ENCODE measurements around the gene ATXN1.

ATXN1 gene

GRCh38 chr6:16474772-16475493 is 286.3 kb downstream of the ATXN1 start:
- no peak overlapping the region for H3K4me3 ChIP-seq (ENCODE audit: insufficient read depth, low read length, poor library complexity, severe bottlenecking)
- H4K20me1 ChIP-seq (ENCODE audit: low read depth, low read length) = no peaks in the 10 kb centered on the region
- no peaks in the 10 kb centered on the region for H3K9me2 ChIP-seq (replicated peaks; ENCODE audit: insufficient read depth, low read length)
- H3K79me2 ChIP-seq (ENCODE audit: insufficient read depth, low read length) = no peaks in the 10 kb centered on the region
- no peak overlapping the region for H3K9ac ChIP-seq (ENCODE audit: low read length)
- H2AFZ ChIP-seq (ENCODE audit: low read depth, low read length, severe bottlenecking) = no peak overlapping the region
- no peaks in the 10 kb centered on the region for H3K27me3 ChIP-seq (ENCODE audit: low read length)
- no peaks in the 10 kb centered on the region for H3F3A ChIP-seq (ENCODE audit: insufficient read depth)
- H3K4me2 ChIP-seq (ENCODE audit: low read depth, low read length, poor library complexity, severe bottlenecking) = no peak overlapping the region
- no peaks in the 10 kb centered on the region for H3K9me3 ChIP-seq (ENCODE audit: insufficient read depth, low read length)
- H3K27ac ChIP-seq (ENCODE audit: low read depth, low read length) = no peak overlapping the region
- H3K36me3 ChIP-seq (ENCODE audit: low read length) = no peaks in the 10 kb centered on the region
- no peak for TF ChIP-seq EZH2phosphoT487 (conservative IDR thresholded peaks at IDR 0.05; ENCODE audit: low read length)
- TF ChIP-seq, protein P1, sequence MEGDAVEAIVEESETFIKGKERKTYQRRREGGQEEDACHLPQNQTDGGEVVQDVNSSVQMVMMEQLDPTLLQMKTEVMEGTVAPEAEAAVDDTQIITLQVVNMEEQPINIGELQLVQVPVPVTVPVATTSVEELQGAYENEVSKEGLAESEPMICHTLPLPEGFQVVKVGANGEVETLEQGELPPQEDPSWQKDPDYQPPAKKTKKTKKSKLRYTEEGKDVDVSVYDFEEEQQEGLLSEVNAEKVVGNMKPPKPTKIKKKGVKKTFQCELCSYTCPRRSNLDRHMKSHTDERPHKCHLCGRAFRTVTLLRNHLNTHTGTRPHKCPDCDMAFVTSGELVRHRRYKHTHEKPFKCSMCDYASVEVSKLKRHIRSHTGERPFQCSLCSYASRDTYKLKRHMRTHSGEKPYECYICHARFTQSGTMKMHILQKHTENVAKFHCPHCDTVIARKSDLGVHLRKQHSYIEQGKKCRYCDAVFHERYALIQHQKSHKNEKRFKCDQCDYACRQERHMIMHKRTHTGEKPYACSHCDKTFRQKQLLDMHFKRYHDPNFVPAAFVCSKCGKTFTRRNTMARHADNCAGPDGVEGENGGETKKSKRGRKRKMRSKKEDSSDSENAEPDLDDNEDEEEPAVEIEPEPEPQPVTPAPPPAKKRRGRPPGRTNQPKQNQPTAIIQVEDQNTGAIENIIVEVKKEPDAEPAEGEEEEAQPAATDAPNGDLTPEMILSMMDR (IDR thresholded peaks at IDR 0.05; ENCODE audit: insufficient read depth, low read length, poor library complexity, severe bottlenecking) = no peak

- Histone ChIP-seq H3K27ac (ENCODE audit: low read depth, low read length) (no peak overlapping the region), H3K4me3 (ENCODE audit: insufficient read depth, low read length, poor library complexity, severe bottlenecking) (no peak overlapping the region), H3K9me3 (ENCODE audit: insufficient read depth, low read length) (no peaks in the 10 kb centered on the region), H3F3A (ENCODE audit: insufficient read depth) (no peaks in the 10 kb centered on the region), H3K9ac (ENCODE audit: low read length) (no peak overlapping the region), H4K20me1 (ENCODE audit: low read depth, low read length) (no peaks in the 10 kb centered on the region), H3K4me2 (ENCODE audit: low read depth, low read length, poor library complexity, severe bottlenecking) (no peak overlapping the region), H2AFZ (ENCODE audit: low read depth, low read length, severe bottlenecking) (no peak overlapping the region), H3K9me2 (replicated peaks; ENCODE audit: insufficient read depth, low read length) (no peaks in the 10 kb centered on the region), H3K79me2 (ENCODE audit: insufficient read depth, low read length) (no peaks in the 10 kb centered on the region), H3K36me3 (ENCODE audit: low read length) (no peaks in the 10 kb centered on the region), H3K27me3 (ENCODE audit: low read length) (no peaks in the 10 kb centered on the region)
- TF ChIP-seq EZH2phosphoT487 (conservative IDR thresholded peaks at IDR 0.05; ENCODE audit: low read length) = no peak
- TF ChIP-seq, protein P1 (IDR thresholded peaks at IDR 0.05; ENCODE audit: insufficient read depth, low read length, poor library complexity, severe bottlenecking) = no peak
Measured at GRCh38 chr6:16473908-16474771, 287.1 kb downstream of the ATXN1 start.

DNA sequence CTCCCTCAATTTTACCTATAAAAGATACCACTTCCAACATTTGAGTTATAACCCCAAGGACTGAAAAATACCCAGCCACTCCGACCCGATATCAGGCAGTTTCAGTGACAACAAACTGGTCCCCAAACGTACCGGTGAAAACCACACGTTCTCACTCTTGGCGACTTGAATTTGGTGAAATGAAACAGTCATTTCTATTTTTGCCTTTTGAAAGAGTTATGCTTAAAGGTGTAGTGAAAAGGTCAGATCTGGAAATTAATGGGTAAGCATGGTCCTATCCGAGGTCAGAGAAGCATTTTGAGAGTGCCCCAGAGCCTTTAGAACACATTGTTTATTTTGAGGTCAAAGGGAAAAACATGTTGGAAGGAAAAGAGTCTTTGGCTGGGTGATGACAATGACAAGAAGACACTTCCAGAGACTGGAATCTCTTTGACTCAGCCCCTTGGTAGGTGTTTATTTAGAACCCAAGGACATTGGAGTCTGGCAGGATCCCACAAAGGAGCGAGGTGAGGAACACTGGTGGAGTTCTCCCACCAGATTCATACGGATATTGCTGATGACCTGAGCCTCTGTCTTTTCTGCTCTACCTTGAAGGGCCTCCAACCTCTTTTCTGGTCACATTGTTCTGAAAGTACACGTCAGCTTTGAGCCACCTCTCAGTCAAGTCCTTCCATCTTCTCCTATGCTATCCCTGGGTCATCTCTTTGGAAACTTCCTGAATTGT is 287.9 kb downstream of the ATXN1 start:
- TF ChIP-seq, protein P1 (IDR thresholded peaks at IDR 0.05; ENCODE audit: insufficient read depth, low read length, poor library complexity, severe bottlenecking) = no peak
- no peak for TF ChIP-seq EZH2phosphoT487 (conservative IDR thresholded peaks at IDR 0.05; ENCODE audit: low read length)
- no peak overlapping the region for H3K4me2 ChIP-seq (ENCODE audit: low read depth, low read length, poor library complexity, severe bottlenecking)

More for the DNA sequence above, 287.9 kb downstream of the ATXN1 start:
- Histone ChIP-seq H3F3A (ENCODE audit: insufficient read depth) (no peaks in the 10 kb centered on the region), H3K79me2 (ENCODE audit: insufficient read depth, low read length) (no peaks in the 10 kb centered on the region), H3K27ac (ENCODE audit: low read depth, low read length) (no peak overlapping the region), H3K9me3 (ENCODE audit: insufficient read depth, low read length) (no peaks in the 10 kb centered on the region), H2AFZ (ENCODE audit: low read depth, low read length, severe bottlenecking) (no peak overlapping the region), H3K27me3 (ENCODE audit: low read length) (no peaks in the 10 kb centered on the region), H3K9me2 (replicated peaks; ENCODE audit: insufficient read depth, low read length) (no peaks in the 10 kb centered on the region), H3K36me3 (ENCODE audit: low read length) (no peaks in the 10 kb centered on the region), H3K4me3 (ENCODE audit: insufficient read depth, low read length, poor library complexity, severe bottlenecking) (no peak overlapping the region), H3K9ac (ENCODE audit: low read length) (no peak overlapping the region), H4K20me1 (ENCODE audit: low read depth, low read length) (no peaks in the 10 kb centered on the region)
